ENCODE results near the gene ZNF793.

ZNF793 gene

GRCh38 chr19:37572203-37572602 lies 65.5 kb downstream of the ZNF793 start:
- DNase-seq: no peak

DNA sequence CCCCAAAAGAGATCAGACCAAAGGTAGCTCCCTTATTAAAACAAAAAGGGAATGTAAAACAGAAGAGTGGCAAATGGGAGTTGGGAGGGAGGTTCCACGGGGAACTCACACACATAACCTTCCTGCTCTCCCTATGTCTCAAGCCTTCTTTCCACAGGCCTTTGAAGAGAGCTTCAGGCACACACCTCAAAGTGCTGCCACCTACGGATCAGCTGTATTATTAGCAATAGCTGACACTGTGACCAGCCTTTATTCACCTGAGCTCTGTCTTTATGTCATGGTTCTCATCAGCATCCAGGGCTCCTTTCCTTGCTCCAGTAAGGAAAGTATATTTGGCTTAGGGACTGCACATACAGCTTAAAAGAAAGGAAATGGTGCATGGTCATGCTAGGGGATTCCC lies 76.6 kb downstream of the ZNF793 start:
- no peak for DNase-seq
